Smooth muscle cell (in vitro differentiated cells): Measurements from ENCODE around the gene TMEM175. TPM values are rescaled to one million over a fixed set of nuclear protein-coding genes. Genes with fewer than 3 reads are reported as not detected.

Source experiments
- DNase-seq: peaks from one replicate; lab custom pipeline; 2025; ENCODE audit not compliant: unreplicated experiment; lab: John Stamatoyannopoulos, UW
- H2AFZ ChIP-seq: fragments of 200-600 bp; sonication (generic); 2 replicates; pipeline ENCODE4 v1.6.0; 2016; ENCODE audit warnings: antibody characterized with exemption, low read depth, mild to moderate bottlenecking
- H3F3A ChIP-seq: fragments of 200-600 bp; sonication (generic); 2 replicates; pipeline ENCODE4 v1.6.0; 2017; ENCODE audit warnings: antibody characterized with exemption, low read depth
- H3K27ac ChIP-seq: fragments of 200-600 bp; sonication (generic); 2 replicates; pipeline ENCODE4 v1.5.1; 2016; ENCODE audit warnings: low read depth, mild to moderate bottlenecking
- H3K27me3 ChIP-seq: fragments of 200-600 bp; sonication (generic); 2 replicates; pipeline ENCODE4 v1.6.1; 2016; ENCODE audit warnings: low read depth, mild to moderate bottlenecking
- H3K36me3 ChIP-seq: fragments of 200-600 bp; sonication (generic); 2 replicates; pipeline ENCODE4 v1.5.1; 2016; ENCODE audit warnings: low read depth
- H3K4me1 ChIP-seq: fragments of 200-600 bp; sonication (generic); 2 replicates; pipeline ENCODE4 v1.5.1; 2016; ENCODE audit warnings: low read depth
- H3K4me2 ChIP-seq: fragments of 200-600 bp; sonication (generic); 2 replicates; pipeline ENCODE4 v1.6.0; 2016; ENCODE audit warnings: mild to moderate bottlenecking
- H3K4me3 ChIP-seq: fragments of 200-600 bp; sonication (generic); 2 replicates; pipeline ENCODE4 v1.5.1; 2016; ENCODE audit warnings: mild to moderate bottlenecking
- H3K79me2 ChIP-seq: fragments of 200-600 bp; sonication (generic); 2 replicates; pipeline ENCODE4 v1.6.0; 2016; ENCODE audit warnings: low read depth, mild to moderate bottlenecking
- H3K9ac ChIP-seq: fragments of 200-600 bp; sonication (generic); 2 replicates; pipeline ENCODE4 v1.6.0; 2016; ENCODE audit warnings: low read depth
- H3K9me3 ChIP-seq: fragments of 200-600 bp; sonication (generic); replicated peaks from 2 replicates; pipeline ENCODE4 v1.5.1; 2016; ENCODE audit warnings: low read depth
- H4K20me1 ChIP-seq: fragments of 200-600 bp; sonication (generic); 2 replicates; pipeline ENCODE4 v1.6.0; 2016; ENCODE audit warnings: low read depth
- WGBS: methylation state at CpG from one replicate; pipeline ENCODE4 v1.1.7; 2016; ENCODE audit warnings: low lambda C conversion rate; 5-methylcytosine and 5-hydroxymethylcytosine counted together
- polyA plus RNA-seq: library from polyadenylated mRNA; unstranded; fragments of >200 nt; fragmentation: Nextera tagmentation; extraction: Ambion mirVana; gene quantifications from 2 replicates; pipeline ENCODE4 v1.2.1, GENCODE V29; 2016
- total RNA-seq: library from RNA; depleted of rRNA; stranded (reverse); fragments of >200 nt; gene quantifications from 2 replicates; pipeline ENCODE4 v1.2.3, GENCODE V29; 2014
- TF ChIP-seq, protein P1 (sequence below): fragments of 200-600 bp; sonication (generic); IDR thresholded peaks from 2 replicates; pipeline ENCODE4 v1.5.1; 2017; ENCODE audit warnings: borderline replicate concordance, mild to moderate bottlenecking, antibody characterized with exemption; ENCODE audit not compliant: insufficient read depth, poor library complexity, severe bottlenecking

Gene TMEM175
- total and polyA plus RNA-seq, 2 experiments from 2014 or later = 20.6 to 27.6 TPM

DNA sequence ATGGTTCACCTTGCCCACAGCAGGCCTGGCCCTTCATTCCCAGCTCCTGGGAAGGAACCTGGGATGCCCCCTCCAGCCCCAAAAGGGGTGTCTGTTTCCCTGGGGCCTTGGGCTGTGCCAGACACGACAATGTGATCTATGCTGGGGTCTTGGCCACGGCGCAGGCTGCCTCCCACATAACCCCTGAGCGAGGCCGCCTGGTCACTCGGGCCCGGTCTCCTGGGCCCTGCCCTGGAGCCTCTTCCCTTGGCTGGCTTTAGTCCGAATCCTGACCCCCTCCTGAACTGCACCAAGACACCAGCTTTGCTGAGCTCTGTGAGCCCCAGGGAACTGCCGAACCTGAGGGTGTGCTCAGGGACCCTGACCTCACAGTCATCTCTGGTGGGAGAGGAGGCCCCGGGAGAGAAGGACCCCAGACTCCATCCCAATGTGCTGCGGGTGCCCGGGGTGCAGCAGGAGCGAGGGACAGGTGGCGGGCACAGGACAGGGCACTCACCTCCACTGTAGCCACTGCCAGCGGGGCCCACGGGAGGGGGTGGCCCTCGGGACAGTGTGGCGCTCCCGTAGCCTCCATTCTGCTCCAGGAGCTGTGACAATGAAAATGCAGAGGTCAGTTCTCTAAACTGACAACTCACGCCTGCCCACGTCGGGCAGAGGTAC, 42.1 kb upstream of the TMEM175 start:
- Histone ChIP-seq H3K4me3 (no peak overlapping the region), H3F3A (no peaks in the 10 kb centered on the region), H3K4me1 (no peaks in the 10 kb centered on the region), H3K4me2 (no peak overlapping the region), H3K79me2 (no peaks in the 10 kb centered on the region), H3K36me3 (no peaks in the 10 kb centered on the region), H3K27me3 (no peaks in the 10 kb centered on the region), H3K27ac (no peak overlapping the region), H4K20me1 (no peaks in the 10 kb centered on the region), H3K9ac (no peak overlapping the region), H3K9me3 (no peaks in the 10 kb centered on the region), H2AFZ (no peak overlapping the region)
- no peak for DNase-seq
- WGBS = over 99% methylated on average over 18 of the region's 22 CpGs
- TF ChIP-seq, protein P1, sequence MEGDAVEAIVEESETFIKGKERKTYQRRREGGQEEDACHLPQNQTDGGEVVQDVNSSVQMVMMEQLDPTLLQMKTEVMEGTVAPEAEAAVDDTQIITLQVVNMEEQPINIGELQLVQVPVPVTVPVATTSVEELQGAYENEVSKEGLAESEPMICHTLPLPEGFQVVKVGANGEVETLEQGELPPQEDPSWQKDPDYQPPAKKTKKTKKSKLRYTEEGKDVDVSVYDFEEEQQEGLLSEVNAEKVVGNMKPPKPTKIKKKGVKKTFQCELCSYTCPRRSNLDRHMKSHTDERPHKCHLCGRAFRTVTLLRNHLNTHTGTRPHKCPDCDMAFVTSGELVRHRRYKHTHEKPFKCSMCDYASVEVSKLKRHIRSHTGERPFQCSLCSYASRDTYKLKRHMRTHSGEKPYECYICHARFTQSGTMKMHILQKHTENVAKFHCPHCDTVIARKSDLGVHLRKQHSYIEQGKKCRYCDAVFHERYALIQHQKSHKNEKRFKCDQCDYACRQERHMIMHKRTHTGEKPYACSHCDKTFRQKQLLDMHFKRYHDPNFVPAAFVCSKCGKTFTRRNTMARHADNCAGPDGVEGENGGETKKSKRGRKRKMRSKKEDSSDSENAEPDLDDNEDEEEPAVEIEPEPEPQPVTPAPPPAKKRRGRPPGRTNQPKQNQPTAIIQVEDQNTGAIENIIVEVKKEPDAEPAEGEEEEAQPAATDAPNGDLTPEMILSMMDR = no peak

DNA sequence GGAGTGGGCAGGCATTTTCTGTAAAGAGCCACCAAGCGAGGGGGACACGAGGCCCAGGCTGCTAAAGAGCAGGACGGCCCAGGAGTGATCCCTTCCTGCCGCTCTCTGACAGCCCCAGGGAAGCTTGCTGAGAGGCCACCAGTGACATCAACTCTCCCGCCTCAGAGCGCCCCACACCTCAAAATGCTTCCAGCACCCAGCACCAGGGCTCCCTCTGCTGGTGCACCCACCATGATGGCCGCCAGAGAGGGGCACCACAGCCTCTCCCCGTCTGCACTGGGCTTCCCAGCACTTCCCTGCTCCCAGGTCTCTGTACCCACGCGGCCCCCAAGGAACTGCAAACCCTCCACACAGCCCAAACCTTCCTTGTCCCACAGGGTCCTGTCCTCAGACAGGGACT, 40.5 kb upstream of the TMEM175 start:
- Histone ChIP-seq H2AFZ (no peak overlapping the region), H3K36me3 (no peaks in the 10 kb centered on the region), H3K79me2 (no peaks in the 10 kb centered on the region), H3K4me1 (no peaks in the 10 kb centered on the region), H3K4me3 (no peak overlapping the region), H4K20me1 (no peaks in the 10 kb centered on the region), H3K9ac (no peak overlapping the region), H3K4me2 (no peak overlapping the region), H3K27me3 (no peaks in the 10 kb centered on the region), H3K9me3 (no peaks in the 10 kb centered on the region), H3F3A (no peaks in the 10 kb centered on the region), H3K27ac (no peak overlapping the region)
- WGBS = 96% methylated on average over 9 of the region's 10 CpGs
- DNase-seq = no peak
- TF ChIP-seq, protein P1 = no peak

DNA sequence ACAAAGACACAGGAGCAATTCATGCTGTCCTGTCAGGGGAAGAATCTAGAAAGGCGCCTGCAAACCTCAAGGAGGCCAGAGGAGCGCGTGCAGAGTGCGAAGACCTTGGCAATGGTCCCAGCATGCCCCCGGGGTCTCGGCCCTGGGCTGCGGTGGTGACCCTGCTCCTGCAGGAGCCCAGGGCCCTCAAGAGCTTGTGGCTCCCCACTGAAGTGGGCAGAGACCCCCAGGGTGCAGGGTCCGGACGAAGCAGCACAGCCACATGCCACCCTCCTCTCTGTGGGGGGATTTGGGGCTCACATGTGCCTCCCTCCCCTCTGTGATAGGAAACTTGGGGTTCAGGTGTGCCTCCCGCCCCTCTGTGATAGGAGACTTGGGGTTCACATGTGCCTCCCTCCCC, 39.5 kb upstream of the TMEM175 start:
- Histone ChIP-seq H3K9ac (no peak overlapping the region), H3K4me2 (no peak overlapping the region), H3K36me3 (no peaks in the 10 kb centered on the region), H3K4me3 (no peak overlapping the region), H3K27me3 (no peaks in the 10 kb centered on the region), H3F3A (no peaks in the 10 kb centered on the region), H4K20me1 (peaks cover under 1% of the 10 kb centered on the region), H3K4me1 (no peaks in the 10 kb centered on the region), H3K27ac (no peak overlapping the region), H3K9me3 (no peaks in the 10 kb centered on the region), H3K79me2 (no peaks in the 10 kb centered on the region), H2AFZ (no peak overlapping the region)
- DNase-seq = no peak
- 96% methylated on average over 10 of the region's 10 CpGs for WGBS
- TF ChIP-seq, protein P1 = no peak
